HEK293 (cell line): Measurements from ENCODE around the gene SHLD1.
"Not testable (repeated sequence)": the region's sequence is repeated elsewhere in the genome, so short reads cannot be mapped to it uniquely, and the experiment has no call there.

Experiments
- CTCF ChIA-PET: fragments of 350-600 bp; formaldehyde crosslinking; extraction: SDS; loops from one replicate; lab custom pipeline; 2021; ENCODE audit warnings: antibody characterized with exemption; lab: Yijun Ruan, JAX
- POLR2A ChIA-PET: fragments of 300-600 bp; formaldehyde crosslinking; extraction: SDS; loops from one replicate; lab custom pipeline; 2020; ENCODE audit warnings: antibody characterized with exemption, inconsistent platforms; lab: Yijun Ruan, JAX
- H3K27ac ChIP-seq: fragments of 200-500 bp; sonication (Bioruptor generic); 2 replicates; pipeline ENCODE4 v1.5.1; 2014; ENCODE audit warnings: low read depth, low read length, control low read depth, inconsistent platforms; ENCODE audit errors: extremely low read depth
- H3K36me3 ChIP-seq, 2 experiments: fragments of 200-500 bp in 1 of 2; sonication (Bioruptor generic) in 1 of 2; 1 replicate in 1 of 2; 2 replicates in 1 of 2; pipeline ENCODE4 v1.5.1; 2014 to 2017; ENCODE audit warnings: inconsistent platforms in 2 of 2, low read length in 2 of 2; ENCODE audit not compliant: control insufficient read depth in 2 of 2, insufficient read depth in 1 of 2
- H3K4me1 ChIP-seq: fragments of 200-500 bp; sonication (Bioruptor generic); 2 replicates; pipeline ENCODE4 v1.5.1; 2014; ENCODE audit warnings: mild to moderate bottlenecking, low read length, inconsistent platforms; ENCODE audit not compliant: control insufficient read depth, insufficient read depth
- H3K4me3 ChIP-seq: 2 replicates; pipeline ENCODE4 v1.5.1; 2011; ENCODE audit warnings: low read depth, mild to moderate bottlenecking, control low read depth, low read length, moderate library complexity
- H3K9me3 ChIP-seq: fragments of 200-500 bp; sonication (Bioruptor generic); 2 replicates; pipeline ENCODE4 v1.5.1; 2014; ENCODE audit warnings: low read depth, low read length, inconsistent platforms; ENCODE audit not compliant: control insufficient read depth, insufficient read depth
- GLIS2 ChIP-seq: fragments of 450-650 bp; formaldehyde crosslinking; IDR thresholded peaks from 2 replicates; pipeline ENCODE4 v1.5.1; 2016; ENCODE audit warnings: missing biosample characterization, missing genetic modification characterization
- INSM2 ChIP-seq: fragments of 450-650 bp; formaldehyde crosslinking; IDR thresholded peaks from 2 replicates; pipeline ENCODE4 v1.5.1; 2016; ENCODE audit warnings: missing biosample characterization, missing genetic modification characterization
- OSR2 ChIP-seq: fragments of 450-650 bp; formaldehyde crosslinking; IDR thresholded peaks from 2 replicates; pipeline ENCODE4 v1.5.1; 2016; ENCODE audit warnings: missing biosample characterization, missing genetic modification characterization
- PBX3 ChIP-seq: sonication (generic); formaldehyde crosslinking; IDR thresholded peaks from 2 replicates; pipeline ENCODE4 v1.8.1; 2022; ENCODE audit warnings: mild to moderate bottlenecking, moderate library complexity, missing genetic modification reagents
- SP2 ChIP-seq: fragments of 450-650 bp; formaldehyde crosslinking; IDR thresholded peaks from 2 replicates; pipeline ENCODE4 v1.5.1; 2016; ENCODE audit warnings: missing biosample characterization, missing genetic modification characterization
- ZBTB20 ChIP-seq: fragments of 450-650 bp; formaldehyde crosslinking; IDR thresholded peaks from 2 replicates; pipeline ENCODE4 v1.5.1; 2016; ENCODE audit warnings: missing biosample characterization, missing genetic modification characterization
- ZBTB7A ChIP-seq: fragments of 450-650 bp; formaldehyde crosslinking; IDR thresholded peaks from 2 replicates; pipeline ENCODE4 v1.5.1; 2016; ENCODE audit warnings: low read depth, missing biosample characterization, missing genetic modification characterization
- ZNF169 ChIP-seq: fragments of 450-650 bp; formaldehyde crosslinking; IDR thresholded peaks from 2 replicates; pipeline ENCODE4 v1.5.1; 2016; ENCODE audit warnings: missing biosample characterization, missing genetic modification characterization
- ZNF239 ChIP-seq: fragments of 450-650 bp; formaldehyde crosslinking; IDR thresholded peaks from 2 replicates; pipeline ENCODE4 v1.5.1; 2016; ENCODE audit warnings: missing biosample characterization, missing genetic modification characterization
- ZNF501 ChIP-seq: fragments of 450-650 bp; formaldehyde crosslinking; IDR thresholded peaks from 2 replicates; pipeline ENCODE4 v1.5.1; 2016; ENCODE audit warnings: missing biosample characterization, missing genetic modification characterization
- ZNF639 ChIP-seq: fragments of 450-650 bp; formaldehyde crosslinking; IDR thresholded peaks from 2 replicates; pipeline ENCODE4 v1.5.1; 2016; ENCODE audit warnings: missing biosample characterization, missing genetic modification characterization
- ZSCAN16 ChIP-seq: fragments of 450-650 bp; formaldehyde crosslinking; IDR thresholded peaks from 2 replicates; pipeline ENCODE4 v1.5.1; 2016; ENCODE audit warnings: missing biosample characterization, missing genetic modification characterization
- TF ChIP-seq, protein P1 (sequence below): fragments of 450-650 bp; formaldehyde crosslinking; IDR thresholded peaks from 2 replicates; pipeline ENCODE4 v1.5.1; 2016; ENCODE audit warnings: missing biosample characterization, missing genetic modification characterization

SHLD1 gene

GRCh38 chr20:5749952-5750779 lies at the start of gene SHLD1 (continued):
- TF ChIP-seq SP2 (tag by site-specific recombination) = peak; percentile 42

GRCh38 chr20:5702339-5702738 lies 47.9 kb upstream of the SHLD1 start:
- H3K27ac ChIP-seq, H3K4me3 ChIP-seq, CTCF ChIA-PET: not testable (repeated sequence)

GRCh38 chr20:5703681-5704101 lies 46.5 kb upstream of the SHLD1 start:
- POLR2A ChIA-PET = interaction anchor here (0.6 kb wide), 1 partner anchor 96 kb away, joined by 4 read pairs; no protein-coding TSS in a partner anchor
- CTCF ChIA-PET = interaction anchor here (0.7 kb wide), 1 partner anchor 401 kb away, joined by 4 read pairs; no protein-coding TSS in a partner anchor
- no peak overlapping the region for H3K4me3 ChIP-seq

More at GRCh38 chr20:5702339-5702738, 47.9 kb upstream of the SHLD1 start:
- H3K9me3 ChIP-seq, H3K4me1 ChIP-seq, H3K36me3 ChIP-seq, POLR2A ChIA-PET: not testable (repeated sequence)

DNA sequence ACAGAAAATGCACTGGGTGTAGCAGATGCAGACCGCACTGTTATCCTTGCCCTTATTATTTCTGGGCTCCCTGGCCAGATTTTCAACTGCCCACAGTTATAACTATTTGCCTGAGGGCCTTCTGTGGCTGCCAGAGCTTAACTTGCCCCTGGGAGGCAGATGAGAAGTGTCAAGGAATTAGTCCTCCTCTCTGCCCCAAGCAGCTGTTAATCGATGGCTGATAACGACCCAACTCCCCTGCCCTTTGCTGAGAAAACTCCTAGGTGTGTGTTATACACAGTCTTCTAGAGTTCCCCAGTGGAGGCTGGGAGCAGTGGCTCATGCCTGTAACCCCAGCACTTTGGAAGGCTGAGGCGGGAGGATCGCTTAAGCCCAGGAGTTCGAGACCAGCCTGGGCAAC lies 44.4 kb upstream of the SHLD1 start:
- no peak for TF ChIP-seq ZNF501 (tag by site-specific recombination)
- no peak for TF ChIP-seq OSR2 (tag by site-specific recombination)
- TF ChIP-seq, protein P1, sequence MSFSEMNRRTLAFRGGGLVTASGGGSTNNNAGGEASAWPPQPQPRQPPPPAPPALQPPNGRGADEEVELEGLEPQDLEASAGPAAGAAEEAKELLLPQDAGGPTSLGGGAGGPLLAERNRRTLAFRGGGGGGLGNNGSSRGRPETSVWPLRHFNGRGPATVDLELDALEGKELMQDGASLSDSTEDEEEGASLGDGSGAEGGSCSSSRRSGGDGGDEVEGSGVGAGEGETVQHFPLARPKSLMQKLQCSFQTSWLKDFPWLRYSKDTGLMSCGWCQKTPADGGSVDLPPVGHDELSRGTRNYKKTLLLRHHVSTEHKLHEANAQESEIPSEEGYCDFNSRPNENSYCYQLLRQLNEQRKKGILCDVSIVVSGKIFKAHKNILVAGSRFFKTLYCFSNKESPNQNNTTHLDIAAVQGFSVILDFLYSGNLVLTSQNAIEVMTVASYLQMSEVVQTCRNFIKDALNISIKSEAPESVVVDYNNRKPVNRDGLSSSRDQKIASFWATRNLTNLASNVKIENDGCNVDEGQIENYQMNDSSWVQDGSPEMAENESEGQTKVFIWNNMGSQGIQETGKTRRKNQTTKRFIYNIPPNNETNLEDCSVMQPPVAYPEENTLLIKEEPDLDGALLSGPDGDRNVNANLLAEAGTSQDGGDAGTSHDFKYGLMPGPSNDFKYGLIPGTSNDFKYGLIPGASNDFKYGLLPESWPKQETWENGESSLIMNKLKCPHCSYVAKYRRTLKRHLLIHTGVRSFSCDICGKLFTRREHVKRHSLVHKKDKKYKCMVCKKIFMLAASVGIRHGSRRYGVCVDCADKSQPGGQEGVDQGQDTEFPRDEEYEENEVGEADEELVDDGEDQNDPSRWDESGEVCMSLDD (tag by site-specific recombination) = no peak
- TF ChIP-seq PBX3 (CRISPR knock-in tag) = no peak
- TF ChIP-seq ZNF639 (tag by site-specific recombination) = no peak
- TF ChIP-seq GLIS2 (tag by site-specific recombination) = no peak
- no peak for TF ChIP-seq ZNF239 (tag by site-specific recombination)
- no peak for TF ChIP-seq ZSCAN16 (tag by site-specific recombination)
- TF ChIP-seq ZBTB7A (tag by site-specific recombination) = no peak
- no peak for TF ChIP-seq ZNF169 (tag by site-specific recombination)
- TF ChIP-seq, all 188 proteins: peak for 0
- ChIA-PET CTCF (interaction anchor here (1.1 kb wide), 1 partner anchor 137 kb away, joined by 3 read pairs; no protein-coding TSS in a partner anchor), POLR2A (interaction anchor here (0.6 kb wide), 1 partner anchor 136 kb away, joined by 4 read pairs; no protein-coding TSS in a partner anchor)
- Histone ChIP-seq H3K27ac (no peak overlapping the region), H3K9me3 (no peaks in the 10 kb centered on the region), H3K4me3 (no peak overlapping the region), H3K4me1 (0 out of 2 replicates have a peak, but pooled peaks cover 2% of the 10 kb centered on the region), H3K36me3 (no peaks in the 10 kb centered on the region)

More at GRCh38 chr20:5703681-5704101, 46.5 kb upstream of the SHLD1 start:
- TF ChIP-seq INSM2 (tag by site-specific recombination) (no peak), ZBTB20 (tag by site-specific recombination) (no peak)
- no peaks in the 10 kb centered on the region for H3K9me3 ChIP-seq
- no peaks in the 10 kb centered on the region for H3K36me3 ChIP-seq
- no peak overlapping the region for H3K27ac ChIP-seq
- H3K4me1 ChIP-seq = 0 out of 2 replicates have a peak, but pooled peaks cover 2% of the 10 kb centered on the region
